KMS-11 (cell line): ENCODE results near the gene DOCK10.

Source experiments
- H2AFZ ChIP-seq: fragments of 200-600 bp; sonication (generic); 2 replicates; pipeline ENCODE4 v1.6.1; 2016; ENCODE audit warnings: antibody characterized with exemption, mixed run types, low read depth
- H3K27ac ChIP-seq: fragments of 200-600 bp; sonication (generic); 2 replicates; pipeline ENCODE4 v1.6.1; 2016; ENCODE audit warnings: mild to moderate bottlenecking, mixed run types
- H3K27me3 ChIP-seq: fragments of 200-600 bp; sonication (generic); 2 replicates; pipeline ENCODE4 v1.6.1; 2017; ENCODE audit warnings: mild to moderate bottlenecking, low read depth, mixed run types, moderate library complexity; ENCODE audit not compliant: insufficient read depth
- H3K36me3 ChIP-seq: fragments of 200-600 bp; sonication (generic); 2 replicates; pipeline ENCODE4 v1.6.1; 2017; ENCODE audit warnings: mild to moderate bottlenecking, mixed run types; ENCODE audit not compliant: insufficient read depth
- H3K4me1 ChIP-seq: fragments of 200-600 bp; sonication (generic); 2 replicates; pipeline ENCODE4 v1.6.1; 2016; ENCODE audit warnings: mild to moderate bottlenecking, low read depth, mixed run types; ENCODE audit not compliant: poor library complexity, severe bottlenecking
- H3K4me2 ChIP-seq: fragments of 200-600 bp; sonication (generic); 2 replicates; pipeline ENCODE4 v1.7.0; 2016; ENCODE audit warnings: mild to moderate bottlenecking, mixed run types
- H3K4me3 ChIP-seq: fragments of 200-600 bp; sonication (generic); IDR thresholded peaks from 2 replicates; pipeline ENCODE4 v1.6.1; 2017; ENCODE audit warnings: low read depth, low read length, mixed read lengths; ENCODE audit not compliant: insufficient read depth
- H3K79me2 ChIP-seq: fragments of 200-600 bp; sonication (generic); 2 replicates; pipeline ENCODE4 v1.6.1; 2016; ENCODE audit warnings: low read depth, mixed run types; ENCODE audit not compliant: insufficient read depth
- H3K9ac ChIP-seq: fragments of 200-600 bp; sonication (generic); 2 replicates; pipeline ENCODE4 v1.6.1; 2016; ENCODE audit warnings: mild to moderate bottlenecking, mixed run types
- H4K20me1 ChIP-seq: fragments of 200-600 bp; sonication (generic); 2 replicates; pipeline ENCODE4 v1.6.1; 2016; ENCODE audit warnings: mild to moderate bottlenecking, mixed run types; ENCODE audit not compliant: insufficient read depth
- CTCF ChIP-seq: fragments of 200-600 bp; sonication (generic); conservative IDR thresholded peaks from 2 replicates; pipeline ENCODE4 v1.6.1; 2017; ENCODE audit warnings: low read depth, mild to moderate bottlenecking, antibody characterized with exemption, low read length, moderate library complexity, mixed read lengths

The DOCK10 gene

GRCh38 chr2:224837066-224837465 lies 205.2 kb downstream of the DOCK10 start:
- H3K27ac ChIP-seq = no peak overlapping the region
- no peaks in the 10 kb centered on the region for H3K36me3 ChIP-seq
- no peak overlapping the region for H3K9ac ChIP-seq
- H3K4me3 ChIP-seq = no peak overlapping the region
- no peak overlapping the region for H2AFZ ChIP-seq
- H3K4me2 ChIP-seq = no peak overlapping the region
- H3K79me2 ChIP-seq = no peaks in the 10 kb centered on the region
- TF ChIP-seq CTCF = no peak
- no peaks in the 10 kb centered on the region for H3K4me1 ChIP-seq
- H3K27me3 ChIP-seq = no peaks in the 10 kb centered on the region
- no peaks in the 10 kb centered on the region for H4K20me1 ChIP-seq

- no peaks in the 10 kb centered on the region for H4K20me1 ChIP-seq
- no peaks in the 10 kb centered on the region for H3K79me2 ChIP-seq
- no peak overlapping the region for H3K27ac ChIP-seq
- no peaks in the 10 kb centered on the region for H3K36me3 ChIP-seq
- H3K9ac ChIP-seq = no peak overlapping the region
- H3K4me2 ChIP-seq = no peak overlapping the region
- TF ChIP-seq CTCF = no peak
- H2AFZ ChIP-seq = no peak overlapping the region
- H3K4me1 ChIP-seq = no peaks in the 10 kb centered on the region
- H3K27me3 ChIP-seq = no peaks in the 10 kb centered on the region
- no peak overlapping the region for H3K4me3 ChIP-seq
Observed at GRCh38 chr2:224836263-224836662, 206.0 kb downstream of the DOCK10 start.

GRCh38 chr2:224835405-224835804 lies 206.9 kb downstream of the DOCK10 start:
- no peak for TF ChIP-seq CTCF
- H3K4me3 ChIP-seq = no peak overlapping the region
- H3K36me3 ChIP-seq = no peaks in the 10 kb centered on the region
- no peak overlapping the region for H3K9ac ChIP-seq
- H3K27ac ChIP-seq = no peak overlapping the region
- H3K27me3 ChIP-seq = no peaks in the 10 kb centered on the region
- no peak overlapping the region for H2AFZ ChIP-seq
- no peak overlapping the region for H3K4me2 ChIP-seq
- no peaks in the 10 kb centered on the region for H3K79me2 ChIP-seq
- H3K4me1 ChIP-seq = no peaks in the 10 kb centered on the region
- H4K20me1 ChIP-seq = no peaks in the 10 kb centered on the region

GRCh38 chr2:224833986-224834385 lies 208.3 kb downstream of the DOCK10 start:
- no peaks in the 10 kb centered on the region for H4K20me1 ChIP-seq
- no peaks in the 10 kb centered on the region for H3K36me3 ChIP-seq
- H2AFZ ChIP-seq = no peak overlapping the region
- H3K79me2 ChIP-seq = no peaks in the 10 kb centered on the region
- no peak for TF ChIP-seq CTCF
- no peaks in the 10 kb centered on the region for H3K27me3 ChIP-seq
- no peak overlapping the region for H3K4me2 ChIP-seq
- H3K4me1 ChIP-seq = no peaks in the 10 kb centered on the region
- H3K9ac ChIP-seq = no peak overlapping the region
- H3K4me3 ChIP-seq = no peak overlapping the region
- no peak overlapping the region for H3K27ac ChIP-seq
